Calu3 (cell line): Measurements from ENCODE around the gene ASCL2. TPM values are rescaled to one million over a fixed set of nuclear protein-coding genes. Genes with fewer than 3 reads are reported as not detected.

Experiments
- BruUV-seq: library from RNA; stranded (reverse); fragments of 400-500 nt; replicated peaks from 2 replicates; lab custom pipeline; 2021; lab: Mats Ljungman, UMichigan
- CTCF ChIA-PET: fragments of 300-600 bp; sonication (Branson Sonifier 250); formaldehyde crosslinking; loops from one replicate; lab custom pipeline; 2022; ENCODE audit warnings: antibody characterized with exemption; lab: Charles Lee
- DNase-seq: peaks from one replicate; pipeline ENCODE4 v3.0.0; 2022
- H3K27ac Mint-ChIP-seq: one replicate; pipeline ENCODE4 v1.8.0; 2022; ENCODE audit warnings: mixed read lengths; ENCODE audit not compliant: unreplicated experiment
- H3K27me3 Mint-ChIP-seq: one replicate; pipeline ENCODE4 v1.8.0; 2022; ENCODE audit warnings: mixed read lengths; ENCODE audit not compliant: unreplicated experiment
- H3K36me3 Mint-ChIP-seq: one replicate; pipeline ENCODE4 v1.8.0; 2022; ENCODE audit warnings: mild to moderate bottlenecking, moderate library complexity, mixed read lengths; ENCODE audit not compliant: insufficient read depth, unreplicated experiment
- H3K4me1 Mint-ChIP-seq: one replicate; pipeline ENCODE4 v1.8.0; 2022; ENCODE audit warnings: mild to moderate bottlenecking, low read depth, mixed read lengths; ENCODE audit not compliant: unreplicated experiment
- H3K4me3 Mint-ChIP-seq: one replicate; pipeline ENCODE4 v1.8.0; 2022; ENCODE audit warnings: mild to moderate bottlenecking, low read depth, moderate library complexity, mixed read lengths; ENCODE audit not compliant: unreplicated experiment
- H3K9me3 Mint-ChIP-seq: one replicate; pipeline ENCODE4 v1.8.0; 2022; ENCODE audit warnings: low read depth, mixed read lengths; ENCODE audit not compliant: unreplicated experiment
- intact Hi-C: fragments of 100-400 bp; cut with micrococcal nuclease; formaldehyde crosslinking; loops from one replicate; pipeline ENCODE4 v1.10.0; 2022; ENCODE audit not compliant: unreplicated experiment
- total RNA-seq: library from RNA; stranded (reverse); gene quantifications from 2 replicates; pipeline ENCODE4 v1.2.3, GENCODE V29; 2022
- TF ChIP-seq, protein P1 (sequence below): fragments of 200-600 bp; IDR thresholded peaks from one replicate; pipeline ENCODE4 v1.8.0; 2022; ENCODE audit warnings: antibody characterized with exemption; ENCODE audit not compliant: unreplicated experiment

The ASCL2 gene
- total RNA-seq, 1 experiment from 2014 or later: not detected

DNA sequence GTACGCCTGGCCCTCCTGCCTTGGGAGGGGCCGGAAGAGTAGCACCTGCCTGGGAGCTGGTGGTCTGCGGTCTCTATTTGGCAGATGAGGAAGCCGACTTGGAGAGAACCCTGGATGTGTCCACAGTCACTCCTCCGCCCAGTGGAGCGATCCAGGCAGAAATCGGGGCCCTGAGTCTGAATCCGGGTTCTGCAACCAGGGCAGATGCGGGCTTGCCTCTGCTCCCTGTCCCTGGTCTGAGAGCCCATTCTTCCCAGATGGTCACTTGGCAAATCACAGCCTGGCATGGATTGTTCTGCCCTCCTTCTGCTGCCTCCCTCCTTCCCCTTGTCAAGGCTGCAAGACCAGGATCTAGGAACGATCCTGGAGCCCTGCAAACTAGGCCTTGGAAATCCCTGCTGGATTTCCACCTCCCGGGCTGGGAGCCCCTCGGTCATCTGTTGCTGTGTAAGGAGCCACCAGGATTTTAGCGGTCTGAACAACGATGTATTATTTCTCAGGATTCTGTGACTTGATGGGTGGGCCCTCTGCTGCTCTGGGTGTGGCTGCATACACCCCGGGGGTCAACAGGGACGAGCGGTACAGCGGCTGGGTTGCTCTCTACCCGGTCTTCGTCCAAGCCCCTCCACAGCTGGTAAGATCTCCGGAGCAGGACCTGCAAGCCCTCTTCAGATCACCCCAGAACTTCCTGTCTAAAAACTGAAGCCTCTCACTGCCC lies 2.0 kb upstream of the ASCL2 start:
- intact Hi-C loops: no loop called here
- H3K4me3 Mint-ChIP-seq: no peak overlapping the region
- no TSS peak for BruUV-seq
- H3K36me3 Mint-ChIP-seq: no peaks in the 10 kb centered on the region
- no peak overlapping the region for H3K27ac Mint-ChIP-seq
- H3K27me3 Mint-ChIP-seq: peaks cover 83% of the 10 kb centered on the region
- CTCF ChIA-PET: no interaction called here
- H3K4me1 Mint-ChIP-seq: no peaks in the 10 kb centered on the region
- TF ChIP-seq, protein P1, sequence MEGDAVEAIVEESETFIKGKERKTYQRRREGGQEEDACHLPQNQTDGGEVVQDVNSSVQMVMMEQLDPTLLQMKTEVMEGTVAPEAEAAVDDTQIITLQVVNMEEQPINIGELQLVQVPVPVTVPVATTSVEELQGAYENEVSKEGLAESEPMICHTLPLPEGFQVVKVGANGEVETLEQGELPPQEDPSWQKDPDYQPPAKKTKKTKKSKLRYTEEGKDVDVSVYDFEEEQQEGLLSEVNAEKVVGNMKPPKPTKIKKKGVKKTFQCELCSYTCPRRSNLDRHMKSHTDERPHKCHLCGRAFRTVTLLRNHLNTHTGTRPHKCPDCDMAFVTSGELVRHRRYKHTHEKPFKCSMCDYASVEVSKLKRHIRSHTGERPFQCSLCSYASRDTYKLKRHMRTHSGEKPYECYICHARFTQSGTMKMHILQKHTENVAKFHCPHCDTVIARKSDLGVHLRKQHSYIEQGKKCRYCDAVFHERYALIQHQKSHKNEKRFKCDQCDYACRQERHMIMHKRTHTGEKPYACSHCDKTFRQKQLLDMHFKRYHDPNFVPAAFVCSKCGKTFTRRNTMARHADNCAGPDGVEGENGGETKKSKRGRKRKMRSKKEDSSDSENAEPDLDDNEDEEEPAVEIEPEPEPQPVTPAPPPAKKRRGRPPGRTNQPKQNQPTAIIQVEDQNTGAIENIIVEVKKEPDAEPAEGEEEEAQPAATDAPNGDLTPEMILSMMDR: no peak
- no peak for DNase-seq
- no peaks in the 10 kb centered on the region for H3K9me3 Mint-ChIP-seq

DNA sequence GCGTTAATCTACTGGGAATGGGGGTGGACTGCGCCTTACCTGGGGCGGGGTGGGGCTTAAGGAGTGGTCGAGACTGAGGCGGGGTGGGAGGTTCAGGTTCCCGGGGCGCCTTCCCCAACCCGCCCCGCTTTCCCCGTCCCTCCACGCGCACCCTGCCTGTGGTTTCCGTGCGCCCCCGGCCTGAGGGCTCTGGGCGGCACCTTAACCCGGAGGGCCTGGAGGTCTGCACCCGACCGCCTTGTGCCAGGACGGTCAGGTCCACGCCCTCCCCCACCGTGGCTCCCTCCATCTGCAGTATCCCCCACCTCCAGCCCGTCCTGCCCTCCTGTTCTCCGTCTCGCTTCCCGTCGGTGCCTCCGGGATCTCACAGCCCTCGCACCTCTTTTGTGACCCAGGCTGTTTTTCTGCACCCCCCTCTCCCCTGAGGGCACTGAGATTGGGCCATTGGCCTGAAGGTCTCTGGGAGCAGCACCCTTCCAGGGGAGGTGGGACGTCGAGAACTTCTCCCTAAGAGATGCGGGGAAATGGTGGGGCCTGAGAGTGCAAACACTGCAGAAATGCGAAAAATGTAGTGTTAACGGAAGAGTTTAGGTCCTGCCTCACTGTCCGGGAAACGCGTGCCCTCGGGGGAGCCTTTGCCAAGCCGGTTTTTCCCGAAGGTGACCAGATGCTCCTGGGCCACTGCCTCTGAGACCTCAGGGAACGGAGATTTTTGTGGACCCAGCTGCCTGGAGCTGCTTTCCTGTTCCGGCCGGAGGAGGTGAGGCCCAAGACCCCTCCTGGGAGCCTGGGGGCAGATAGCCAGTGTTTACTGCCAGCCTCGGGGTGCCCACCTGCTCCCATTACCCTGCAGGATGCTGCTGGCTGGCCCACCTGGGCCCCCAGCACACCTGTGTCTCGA lies 1.2 kb upstream of the ASCL2 start:
- no TSS peak for BruUV-seq
- TF ChIP-seq, protein P1: no peak
- Mint-ChIP-seq H3K4me3 (no peak overlapping the region), H3K27ac (no peak overlapping the region), H3K36me3 (no peaks in the 10 kb centered on the region), H3K27me3 (peaks cover 78% of the 10 kb centered on the region), H3K4me1 (no peaks in the 10 kb centered on the region), H3K9me3 (no peaks in the 10 kb centered on the region)
- no peak for DNase-seq
- CTCF ChIA-PET: no interaction called here
- intact Hi-C loops: no loop called here

DNA sequence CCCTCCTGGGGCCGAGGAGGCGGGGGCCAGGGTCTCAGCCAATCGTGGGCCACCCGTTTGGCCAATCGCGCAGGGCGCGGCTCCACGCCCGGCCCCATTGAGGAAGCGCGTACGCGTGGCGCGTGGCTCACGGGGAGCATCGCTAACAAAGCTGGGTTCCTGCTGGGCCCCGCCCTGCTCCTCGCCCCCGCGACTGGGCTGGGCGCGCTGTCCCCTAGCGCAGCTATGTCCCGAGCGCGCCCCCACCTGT lies 614 bp upstream of the ASCL2 start:
- no peak overlapping the region for H3K27ac Mint-ChIP-seq
- H3K4me1 Mint-ChIP-seq: no peaks in the 10 kb centered on the region
- H3K9me3 Mint-ChIP-seq: no peaks in the 10 kb centered on the region
- H3K27me3 Mint-ChIP-seq: peaks cover 78% of the 10 kb centered on the region
- no TSS peak for BruUV-seq
- DNase-seq: no peak
- CTCF ChIA-PET: no interaction called here
- H3K36me3 Mint-ChIP-seq: no peaks in the 10 kb centered on the region
- H3K4me3 Mint-ChIP-seq: no peak overlapping the region
- TF ChIP-seq, protein P1: no peak
- intact Hi-C loops: no loop called here

DNA sequence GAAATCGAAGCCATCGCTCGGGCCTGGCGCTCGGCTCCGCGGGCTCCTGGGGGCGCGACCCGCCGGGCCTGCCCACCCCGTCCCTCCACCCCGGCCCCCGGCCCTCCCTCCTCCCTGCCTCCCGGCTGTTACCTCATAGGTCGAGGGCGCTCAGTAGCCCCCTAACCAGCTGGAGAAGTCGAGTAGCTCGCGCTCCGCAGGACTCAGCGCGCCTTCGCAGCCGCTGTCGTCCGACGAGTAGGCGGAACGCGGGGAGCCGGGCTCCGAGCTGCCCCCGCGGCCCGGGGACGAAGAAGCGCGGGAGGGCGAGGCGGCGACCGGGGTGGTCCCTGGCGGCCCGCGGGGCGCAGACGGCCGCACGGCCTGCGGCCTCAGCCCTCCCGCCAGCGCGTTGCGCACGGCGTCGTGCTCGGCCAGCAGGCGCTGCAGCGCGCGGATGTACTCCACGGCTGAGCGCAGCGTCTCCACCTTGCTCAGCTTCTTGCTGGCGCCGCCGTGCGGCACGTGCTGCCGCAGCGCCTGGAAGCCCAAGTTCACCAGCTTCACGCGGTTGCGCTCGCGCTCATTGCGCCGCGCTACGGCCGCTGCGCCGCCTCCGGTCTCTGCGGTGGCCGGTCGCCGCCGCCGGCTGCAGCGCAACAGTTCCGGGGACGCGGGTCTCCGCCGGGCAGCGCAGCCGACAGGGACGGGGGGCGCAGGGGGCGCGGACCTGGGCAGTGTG lies 627 bp downstream of the ASCL2 start:
- Mint-ChIP-seq H3K4me1 (no peaks in the 10 kb centered on the region), H3K36me3 (no peaks in the 10 kb centered on the region), H3K9me3 (no peaks in the 10 kb centered on the region), H3K4me3 (peak overlapping the region; percentile 71), H3K27me3 (peaks cover 78% of the 10 kb centered on the region), H3K27ac (no peak overlapping the region)
- CTCF ChIA-PET: interaction anchor here (0.6 kb wide), 1 partner anchor 19 kb away, joined by 3 read pairs; no protein-coding TSS in a partner anchor
- DNase-seq: no peak
- intact Hi-C loops: no loop called here
- BruUV-seq: no TSS peak
- TF ChIP-seq, protein P1: no peak
